Breast epithelium (tissue), 4 donors: ENCODE data around the gene THSD4. TPM values are rescaled to one million over a fixed set of nuclear protein-coding genes. Genes with fewer than 3 reads are reported as not detected.

ENCODE experiments used
- DNase-seq, 2 donors: peaks; one replicate each; pipeline ENCODE4 v3.0.0-alpha.2; 2019; ENCODE audit warnings: low spot score in 2 of 2
- H3K27ac ChIP-seq, 2 donors: fragments of 200-600 bp; sonication (generic) in 1 of 2; one replicate each; pipeline ENCODE4 v1.5.1; 2016 to 2019; ENCODE audit warnings: mild to moderate bottlenecking in 1 of 2
- H3K27me3 ChIP-seq, 2 donors: fragments of 200-600 bp; sonication (generic) in 1 of 2; one replicate each; pipeline versions ENCODE4 v1.5.1 to v1.6.0; 2017 to 2019; ENCODE audit warnings: control low read depth in 1 of 2, mild to moderate bottlenecking in 1 of 2
- H3K36me3 ChIP-seq: fragments of 200-600 bp; one replicate; pipeline ENCODE4 v1.5.1; 2019
- H3K4me1 ChIP-seq, 2 donors: fragments of 200-600 bp; sonication (generic); one replicate each; pipeline ENCODE4 v1.5.1; 2016 to 2019; ENCODE audit warnings: control low read depth in 1 of 2
- H3K4me3 ChIP-seq, 3 donors: fragments of 200-600 bp; sonication (generic); 1 replicate in 2 of 3; 2 replicates in 1 of 3; pipeline ENCODE4 v1.5.1; 2016 to 2019; ENCODE audit warnings: mild to moderate bottlenecking in 3 of 3, moderate library complexity in 2 of 3
- H3K9me3 ChIP-seq, 2 donors: fragments of 200-600 bp; sonication (generic) in 1 of 2; one replicate each; pipeline ENCODE4 v1.5.1; 2016 to 2019; ENCODE audit warnings: control low read depth in 1 of 2
- POLR2A ChIP-seq: fragments of 450-650 bp; IDR thresholded peaks from one replicate; pipeline ENCODE4 v1.6.1; 2016; ENCODE audit warnings: antibody characterized with exemption, mild to moderate bottlenecking, moderate library complexity
- POLR2AphosphoS5 ChIP-seq, 3 donors: sonication (generic); formaldehyde crosslinking; IDR thresholded peaks; one replicate each; pipeline ENCODE4 v1.6.1; 2017; ENCODE audit warnings: antibody characterized with exemption in 3 of 3
- intact Hi-C: fragments of 100-400 bp; cut with DNase I; formaldehyde crosslinking; loops from one replicate; pipeline ENCODE4 v1.15.1; 2023; ENCODE audit warnings: low total_unique reads
- total RNA-seq, 3 donors: library from RNA; depleted of rRNA; stranded (reverse); fragments of >200 nt; gene quantifications; one replicate each; pipeline ENCODE4 v1.1.0, GENCODE V29; 2016
- TF ChIP-seq, protein P1 (sequence below), 3 donors: fragments of 450-650 bp; IDR thresholded peaks; one replicate each; pipeline ENCODE4 v1.5.1; 2016 to 2017; ENCODE audit warnings: antibody characterized with exemption in 3 of 3, mild to moderate bottlenecking in 3 of 3, moderate library complexity in 3 of 3

Gene THSD4
- total RNA-seq, 3 donors from 2014 or later = 0.64 to 58.7 (median 41.3) TPM

DNA sequence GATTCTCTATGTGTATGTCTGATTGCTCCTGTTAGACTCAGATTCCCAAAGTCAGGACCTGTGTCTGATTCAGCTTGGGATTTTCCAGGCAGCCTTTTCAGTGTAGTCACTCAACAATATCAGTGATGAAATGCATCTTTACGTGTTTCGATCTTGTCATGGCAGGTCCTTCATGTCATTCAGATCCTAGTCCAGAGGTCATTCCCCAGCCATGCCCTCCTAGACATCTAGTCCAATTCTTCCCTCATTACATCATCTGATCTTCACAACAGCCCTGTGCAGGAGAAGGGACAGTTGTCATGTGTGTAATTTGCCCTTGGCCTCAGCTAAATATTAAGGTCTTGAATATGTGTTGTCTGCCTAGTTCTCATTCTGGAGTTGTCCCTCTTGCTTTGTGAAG is 541.9 kb downstream of the THSD4 start:
- Histone ChIP-seq H3K27me3 (no peaks in the 10 kb centered on the region), H3K27ac (peak overlapping the region in 1 of 2 donors; percentile 26), H3K4me1 (peaks cover 0 to 5% of the 10 kb centered on the region in 2 donors), H3K36me3 (no peaks in the 10 kb centered on the region), H3K4me3 (no peak overlapping the region), H3K9me3 (no peaks in the 10 kb centered on the region)
- intact Hi-C loops = no loop called here
- no peak for DNase-seq
- TF ChIP-seq POLR2AphosphoS5 (IDR thresholded peaks at IDR 0.05) = no peak
- TF ChIP-seq, protein P1, sequence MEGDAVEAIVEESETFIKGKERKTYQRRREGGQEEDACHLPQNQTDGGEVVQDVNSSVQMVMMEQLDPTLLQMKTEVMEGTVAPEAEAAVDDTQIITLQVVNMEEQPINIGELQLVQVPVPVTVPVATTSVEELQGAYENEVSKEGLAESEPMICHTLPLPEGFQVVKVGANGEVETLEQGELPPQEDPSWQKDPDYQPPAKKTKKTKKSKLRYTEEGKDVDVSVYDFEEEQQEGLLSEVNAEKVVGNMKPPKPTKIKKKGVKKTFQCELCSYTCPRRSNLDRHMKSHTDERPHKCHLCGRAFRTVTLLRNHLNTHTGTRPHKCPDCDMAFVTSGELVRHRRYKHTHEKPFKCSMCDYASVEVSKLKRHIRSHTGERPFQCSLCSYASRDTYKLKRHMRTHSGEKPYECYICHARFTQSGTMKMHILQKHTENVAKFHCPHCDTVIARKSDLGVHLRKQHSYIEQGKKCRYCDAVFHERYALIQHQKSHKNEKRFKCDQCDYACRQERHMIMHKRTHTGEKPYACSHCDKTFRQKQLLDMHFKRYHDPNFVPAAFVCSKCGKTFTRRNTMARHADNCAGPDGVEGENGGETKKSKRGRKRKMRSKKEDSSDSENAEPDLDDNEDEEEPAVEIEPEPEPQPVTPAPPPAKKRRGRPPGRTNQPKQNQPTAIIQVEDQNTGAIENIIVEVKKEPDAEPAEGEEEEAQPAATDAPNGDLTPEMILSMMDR (IDR thresholded peaks at IDR 0.05) = no peak
- TF ChIP-seq POLR2A = no peak

DNA sequence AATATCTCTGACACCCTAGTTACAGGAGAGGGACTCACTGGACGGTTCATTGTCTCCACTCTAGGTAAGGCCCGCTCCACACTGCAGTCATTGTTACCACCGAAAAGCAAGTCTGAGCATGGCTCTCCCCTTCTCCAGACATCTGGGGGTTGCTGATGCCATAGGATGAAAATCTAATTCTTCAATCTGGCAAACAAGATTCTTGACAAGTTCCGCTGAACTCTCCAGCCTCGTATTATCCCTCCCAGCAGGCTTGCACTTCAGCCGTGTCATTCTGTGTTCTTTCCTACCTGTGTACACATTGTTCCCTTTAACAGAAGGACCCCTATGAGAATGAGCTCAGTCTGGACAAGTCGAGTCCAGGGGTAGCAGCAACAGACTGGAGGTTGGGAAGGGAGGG is 542.8 kb downstream of the THSD4 start:
- H3K9me3 ChIP-seq = no peaks in the 10 kb centered on the region
- H3K27me3 ChIP-seq = no peaks in the 10 kb centered on the region
- no peak for DNase-seq
- no peaks in the 10 kb centered on the region for H3K36me3 ChIP-seq
- no peak for TF ChIP-seq POLR2AphosphoS5 (IDR thresholded peaks at IDR 0.05)
- TF ChIP-seq, protein P1 (IDR thresholded peaks at IDR 0.05) = no peak
- TF ChIP-seq POLR2A = no peak
- H3K4me3 ChIP-seq = no peak overlapping the region
- peaks cover 0 to 5% of the 10 kb centered on the region in 2 donors for H3K4me1 ChIP-seq
- intact Hi-C loops = no loop called here
- peak overlapping the region; percentile 18 to 60 for H3K27ac ChIP-seq

DNA sequence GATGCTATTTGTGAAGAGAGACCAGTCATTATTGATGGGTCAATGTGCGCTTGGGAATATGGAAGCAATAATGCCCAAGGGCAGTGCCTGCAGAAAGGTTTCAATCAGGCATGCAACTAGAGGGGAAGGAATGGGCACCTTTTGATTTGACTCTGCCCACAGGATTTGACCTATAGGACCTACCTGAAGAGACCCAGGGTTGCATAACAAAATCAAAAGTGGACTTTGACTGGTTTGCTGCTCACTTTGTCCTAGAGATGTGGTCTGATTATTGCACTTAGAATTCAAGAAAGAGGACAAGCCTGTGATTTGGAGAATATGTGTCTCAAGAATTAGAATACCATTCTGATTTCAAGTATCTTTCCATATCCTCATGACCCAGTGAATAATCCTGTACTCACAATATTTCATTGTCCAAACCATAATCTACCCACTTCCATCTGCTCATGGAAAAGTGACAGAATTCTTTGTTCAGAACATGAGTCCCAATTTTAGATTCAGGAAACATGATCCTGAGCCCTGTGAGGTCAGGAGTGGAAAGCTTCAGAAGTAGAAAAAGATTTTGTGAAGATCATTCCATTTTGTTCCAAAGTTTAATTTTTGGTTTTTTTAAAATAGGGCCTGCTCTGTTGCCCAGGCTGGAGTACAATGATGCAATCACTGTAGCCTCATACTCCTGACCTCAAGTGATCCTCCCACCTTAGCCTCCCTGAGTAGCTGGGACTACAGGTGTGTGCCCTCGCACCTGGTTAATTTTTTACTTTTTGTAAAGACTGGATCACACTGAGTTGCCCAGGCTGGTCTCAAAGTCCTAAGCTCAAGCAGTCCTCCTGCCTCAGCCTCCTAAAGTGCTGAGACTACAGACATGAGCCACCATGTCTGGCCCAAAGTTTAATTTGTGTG is 543.8 kb downstream of the THSD4 start:
- intact Hi-C loops = no loop called here
- no peak for TF ChIP-seq POLR2AphosphoS5 (IDR thresholded peaks at IDR 0.05)
- TF ChIP-seq, protein P1 (IDR thresholded peaks at IDR 0.05) = no peak
- TF ChIP-seq POLR2A = no peak
- Histone ChIP-seq H3K4me3 (no peak overlapping the region), H3K36me3 (no peaks in the 10 kb centered on the region), H3K9me3 (no peaks in the 10 kb centered on the region), H3K27ac (peak overlapping the region; percentile 44 to 66), H3K27me3 (no peaks in the 10 kb centered on the region), H3K4me1 (peaks cover 0 to 5% of the 10 kb centered on the region in 2 donors)
- DNase-seq = no peak

DNA sequence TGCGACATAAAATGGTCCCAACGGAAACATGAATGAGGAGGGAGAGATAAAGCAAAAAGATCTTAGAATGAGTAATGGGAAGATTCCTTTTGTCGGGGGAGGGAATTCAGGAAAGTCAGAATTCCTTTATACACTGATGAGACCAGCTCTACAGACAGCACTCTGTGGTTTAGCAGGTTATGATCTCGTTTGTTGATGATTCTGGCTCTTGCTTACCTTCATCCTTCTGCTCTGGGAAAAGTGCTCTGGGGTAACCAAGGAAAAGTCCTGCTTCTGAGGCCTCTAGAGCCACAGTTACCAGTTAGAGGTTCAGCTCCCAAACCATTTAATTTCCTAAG is 544.4 kb downstream of the THSD4 start:
- Histone ChIP-seq H3K27me3 (no peaks in the 10 kb centered on the region), H3K9me3 (no peaks in the 10 kb centered on the region), H3K4me3 (no peak overlapping the region), H3K27ac (peak overlapping the region; percentile 44 to 66), H3K4me1 (peaks cover 0 to 5% of the 10 kb centered on the region in 2 donors), H3K36me3 (no peaks in the 10 kb centered on the region)
- TF ChIP-seq, protein P1 (IDR thresholded peaks at IDR 0.05) = no peak
- TF ChIP-seq POLR2A (no peak), POLR2AphosphoS5 (IDR thresholded peaks at IDR 0.05) (no peak)
- DNase-seq = no peak
- intact Hi-C loops = no loop called here

DNA sequence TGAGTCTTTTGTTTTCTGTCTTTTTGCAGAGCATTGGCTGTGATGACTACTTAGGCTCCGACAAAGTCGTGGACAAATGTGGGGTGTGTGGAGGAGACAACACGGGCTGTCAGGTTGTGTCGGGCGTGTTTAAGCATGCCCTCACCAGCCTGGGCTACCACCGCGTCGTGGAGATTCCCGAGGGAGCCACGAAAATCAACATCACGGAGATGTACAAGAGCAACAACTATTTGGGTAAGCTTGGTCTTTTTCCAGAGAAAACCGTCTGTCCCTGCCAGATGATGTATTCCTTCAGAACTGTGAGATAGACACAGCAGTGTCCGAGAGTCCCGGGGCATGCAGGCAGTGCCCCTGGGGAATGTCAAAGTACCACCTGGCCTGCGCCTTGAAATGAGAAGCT is 545.2 kb downstream of the THSD4 start:
- H3K4me1 ChIP-seq = peaks cover 0 to 5% of the 10 kb centered on the region in 2 donors
- H3K36me3 ChIP-seq = no peaks in the 10 kb centered on the region
- H3K27ac ChIP-seq = peak overlapping the region; percentile 44 to 66
- no peak overlapping the region for H3K4me3 ChIP-seq
- TF ChIP-seq POLR2A = no peak
- no peak for TF ChIP-seq POLR2AphosphoS5 (IDR thresholded peaks at IDR 0.05)
- TF ChIP-seq, protein P1 (IDR thresholded peaks at IDR 0.05) = no peak
- H3K9me3 ChIP-seq = no peaks in the 10 kb centered on the region
- intact Hi-C loops = no loop called here
- peak in 1 of 2 donors; percentile 49 for DNase-seq
- no peaks in the 10 kb centered on the region for H3K27me3 ChIP-seq
